Measurements from ENCODE around the gene CTAGE6. TPM values are rescaled to one million over a fixed set of nuclear protein-coding genes. Genes with fewer than 3 reads are reported as not detected.

CTAGE6 gene
- total RNA-seq, 1 donor from 2014 or later: 0.06 TPM

Other genes with a start within 250 kb of the CTAGE6 start
- 0.65 and 1.3 TPM in 2 replicates for gene CTAGE15, start 185.9 kb downstream of the CTAGE6 start, total RNA-seq
- gene TCAF2, start 136.7 kb downstream of the CTAGE6 start, total RNA-seq: 0.07 and 2.3 TPM in 2 replicates
- 24.7 and 49.0 TPM in 2 replicates for gene TCAF1, start 144.5 kb upstream of the CTAGE6 start, total RNA-seq
- gene OR2F2, start 177.5 kb upstream of the CTAGE6 start, total RNA-seq: not detected in 2 replicates
- not detected in 2 replicates for gene OR2F1, start 197.1 kb upstream of the CTAGE6 start, total RNA-seq
- not detected in 2 replicates for gene OR6B1, start 242.6 kb upstream of the CTAGE6 start, total RNA-seq

All from epithelial cell of proximal tubule (primary cell).